HG03095 (cell line): ENCODE measurements around the gene AGR3.

Experiments used
- ATAC-seq: cut with Tn5 transposase; IDR thresholded peaks from one replicate; pipeline ENCODE4 v1.9.1; 2021; ENCODE audit warnings: moderate library complexity; ENCODE audit not compliant: unreplicated experiment

AGR3 gene

GRCh38 chr7:16881844-16882243 is at the start of gene AGR3:
Gene AGR3 (minus strand): TSS chr7:16881983. CDS start chr7:16878618, 3,365 bp downstream.
- no peak for ATAC-seq

- no peak for ATAC-seq
These were observed 49.2 kb upstream of the AGR3 start for GRCh38 chr7:16930946-16931345.

- ATAC-seq: peak; percentile 62
These were observed 47.5 kb upstream of the AGR3 start for GRCh38 chr7:16929146-16929762.

GRCh38 chr7:16926861-16927260 is 45.1 kb upstream of the AGR3 start:
- ATAC-seq: no peak

GRCh38 chr7:16926283-16926682 is 44.5 kb upstream of the AGR3 start:
- peak; percentile 58 for ATAC-seq

- ATAC-seq: no peak
These were observed 43.8 kb upstream of the AGR3 start for GRCh38 chr7:16925609-16926008.

- ATAC-seq: no peak
These were observed 41.2 kb upstream of the AGR3 start for GRCh38 chr7:16923019-16923418.

GRCh38 chr7:16921644-16922257 is 40.0 kb upstream of the AGR3 start:
- no peak for ATAC-seq

- ATAC-seq: no peak
These were observed 39.4 kb upstream of the AGR3 start for GRCh38 chr7:16921151-16921550.

GRCh38 chr7:16919440-16919839 is 37.7 kb upstream of the AGR3 start:
- no peak for ATAC-seq

GRCh38 chr7:16918288-16918895 is 36.6 kb upstream of the AGR3 start:
- ATAC-seq: no peak

- no peak for ATAC-seq
These were observed 35.0 kb upstream of the AGR3 start for GRCh38 chr7:16916738-16917137.

- ATAC-seq: no peak
These were observed 34.4 kb upstream of the AGR3 start for GRCh38 chr7:16916105-16916639.

GRCh38 chr7:16915405-16915804 is 33.6 kb upstream of the AGR3 start:
- no peak for ATAC-seq

- ATAC-seq: no peak
These were observed 33.0 kb upstream of the AGR3 start for GRCh38 chr7:16914771-16915170.

GRCh38 chr7:16913643-16914042 is 31.9 kb upstream of the AGR3 start:
- no peak for ATAC-seq

GRCh38 chr7:16912540-16912939 is 30.8 kb upstream of the AGR3 start:
- ATAC-seq: no peak

GRCh38 chr7:16908561-16908960 is 26.8 kb upstream of the AGR3 start:
- no peak for ATAC-seq

GRCh38 chr7:16905300-16906044 is 23.7 kb upstream of the AGR3 start:
- ATAC-seq: no peak

GRCh38 chr7:16904076-16904475 is 22.3 kb upstream of the AGR3 start:
- ATAC-seq: no peak

- no peak for ATAC-seq
These were observed 18.5 kb upstream of the AGR3 start for GRCh38 chr7:16900209-16900768.
